Thyroid gland (tissue), 4 donors: ENCODE results near the gene COX10.

ENCODE experiments used
- POLR2A ChIP-seq, 2 donors: fragments of 450-650 bp; IDR thresholded peaks; one replicate each; pipeline ENCODE4 v1.6.1; 2017; ENCODE audit warnings: antibody characterized with exemption in 2 of 2, mild to moderate bottlenecking in 2 of 2, moderate library complexity in 1 of 2
- TF ChIP-seq, protein P1 (sequence below), 6 experiments: fragments of 200-600 bp in 3 of 6; fragments of 450-650 bp in 3 of 6; sonication (generic) in 3 of 6; IDR thresholded peaks; one replicate each; pipeline ENCODE4 v1.5.1; 2016 to 2019; ENCODE audit warnings: antibody characterized with exemption in 6 of 6, mild to moderate bottlenecking in 2 of 6, inconsistent platforms in 1 of 6, moderate library complexity in 1 of 6

- TF ChIP-seq, protein P1, sequence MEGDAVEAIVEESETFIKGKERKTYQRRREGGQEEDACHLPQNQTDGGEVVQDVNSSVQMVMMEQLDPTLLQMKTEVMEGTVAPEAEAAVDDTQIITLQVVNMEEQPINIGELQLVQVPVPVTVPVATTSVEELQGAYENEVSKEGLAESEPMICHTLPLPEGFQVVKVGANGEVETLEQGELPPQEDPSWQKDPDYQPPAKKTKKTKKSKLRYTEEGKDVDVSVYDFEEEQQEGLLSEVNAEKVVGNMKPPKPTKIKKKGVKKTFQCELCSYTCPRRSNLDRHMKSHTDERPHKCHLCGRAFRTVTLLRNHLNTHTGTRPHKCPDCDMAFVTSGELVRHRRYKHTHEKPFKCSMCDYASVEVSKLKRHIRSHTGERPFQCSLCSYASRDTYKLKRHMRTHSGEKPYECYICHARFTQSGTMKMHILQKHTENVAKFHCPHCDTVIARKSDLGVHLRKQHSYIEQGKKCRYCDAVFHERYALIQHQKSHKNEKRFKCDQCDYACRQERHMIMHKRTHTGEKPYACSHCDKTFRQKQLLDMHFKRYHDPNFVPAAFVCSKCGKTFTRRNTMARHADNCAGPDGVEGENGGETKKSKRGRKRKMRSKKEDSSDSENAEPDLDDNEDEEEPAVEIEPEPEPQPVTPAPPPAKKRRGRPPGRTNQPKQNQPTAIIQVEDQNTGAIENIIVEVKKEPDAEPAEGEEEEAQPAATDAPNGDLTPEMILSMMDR (IDR thresholded peaks at IDR 0.05): no peak
- no peak for TF ChIP-seq POLR2A (IDR thresholded peaks at IDR 0.05)
Observed at GRCh38 chr17:14078027-14078426, 8.7 kb downstream of the COX10 start.
